HG03432 (cell line): ENCODE measurements around the gene DNAI4.
"Not testable (repeated sequence)": the region's sequence is repeated elsewhere in the genome, so short reads cannot be mapped to it uniquely, and the experiment has no call there.

Experiments
- ATAC-seq: cut with Tn5 transposase; IDR thresholded peaks from one replicate; pipeline ENCODE4 v1.9.1; 2021; ENCODE audit warnings: mild to moderate bottlenecking, moderate library complexity; ENCODE audit not compliant: unreplicated experiment

The DNAI4 gene

DNA sequence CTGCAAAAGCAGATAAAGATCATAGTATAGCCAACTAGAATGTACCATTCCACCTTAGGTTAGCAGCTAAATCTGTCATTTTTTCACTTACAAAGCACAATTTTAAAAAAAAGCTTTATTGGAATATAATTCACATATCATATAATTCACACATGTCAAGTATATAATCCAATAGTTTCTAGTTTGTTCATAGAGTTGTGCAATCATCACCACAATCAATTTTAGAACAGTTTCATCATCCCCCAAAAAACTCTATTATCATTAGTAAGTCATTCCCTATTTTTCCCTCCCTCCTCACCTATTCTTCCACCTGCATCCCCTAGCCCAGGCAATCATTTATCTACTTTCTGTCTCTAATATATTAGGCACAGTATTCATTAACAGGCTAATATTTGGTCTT, 91.5 kb downstream of the DNAI4 start:
- ATAC-seq: no peak

DNA sequence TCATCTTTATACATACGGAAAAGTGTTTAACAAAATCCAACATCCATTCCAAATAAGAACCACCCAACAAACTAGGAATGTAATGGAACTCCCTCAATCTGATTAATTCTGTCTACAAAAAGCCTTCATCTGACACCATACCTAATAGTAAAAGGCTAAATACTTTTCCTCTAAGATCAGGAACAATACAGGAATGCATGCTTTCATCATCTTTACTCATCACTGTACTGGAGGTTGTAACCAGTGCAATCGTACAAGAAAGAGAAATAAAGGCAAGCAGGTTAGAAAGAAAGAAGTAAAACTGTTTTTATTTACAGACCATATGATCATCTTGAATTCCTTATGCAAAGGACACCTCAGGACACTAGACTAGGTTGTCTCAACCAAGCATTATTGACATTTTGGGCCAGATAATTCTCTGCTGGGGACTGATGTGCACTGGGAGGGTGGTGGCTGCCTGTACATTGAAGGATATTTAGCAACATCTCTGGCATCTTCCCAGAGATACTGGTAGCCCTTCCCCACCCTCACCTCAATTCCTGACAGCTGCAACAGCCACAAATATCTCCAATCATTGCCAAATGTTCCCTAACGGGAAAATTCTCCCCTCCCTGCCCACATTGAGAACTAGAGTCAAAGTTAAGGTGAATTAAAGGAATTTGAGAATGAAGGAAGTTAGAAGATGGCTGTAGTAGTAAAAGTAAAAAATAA, 93.0 kb downstream of the DNAI4 start:
- no peak for ATAC-seq

DNA sequence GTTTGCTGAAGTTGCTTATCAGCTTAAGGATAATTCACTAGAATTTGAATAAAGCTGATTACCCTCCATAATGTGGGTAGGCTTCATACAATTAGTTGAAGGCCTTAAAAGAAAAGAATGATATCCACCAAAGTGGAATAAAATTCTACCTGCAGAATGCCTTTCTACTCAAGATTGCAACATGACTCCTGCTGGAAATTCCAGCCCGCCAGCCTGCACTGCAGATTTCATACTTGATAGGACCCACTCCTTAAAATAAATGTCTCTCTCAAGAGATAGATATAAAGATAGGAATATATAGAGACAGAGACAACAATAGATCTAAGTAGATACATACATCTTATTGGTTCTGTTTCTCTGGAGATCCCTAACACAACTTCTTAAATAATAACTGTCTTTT, 99.9 kb downstream of the DNAI4 start:
- ATAC-seq: no peak

DNA sequence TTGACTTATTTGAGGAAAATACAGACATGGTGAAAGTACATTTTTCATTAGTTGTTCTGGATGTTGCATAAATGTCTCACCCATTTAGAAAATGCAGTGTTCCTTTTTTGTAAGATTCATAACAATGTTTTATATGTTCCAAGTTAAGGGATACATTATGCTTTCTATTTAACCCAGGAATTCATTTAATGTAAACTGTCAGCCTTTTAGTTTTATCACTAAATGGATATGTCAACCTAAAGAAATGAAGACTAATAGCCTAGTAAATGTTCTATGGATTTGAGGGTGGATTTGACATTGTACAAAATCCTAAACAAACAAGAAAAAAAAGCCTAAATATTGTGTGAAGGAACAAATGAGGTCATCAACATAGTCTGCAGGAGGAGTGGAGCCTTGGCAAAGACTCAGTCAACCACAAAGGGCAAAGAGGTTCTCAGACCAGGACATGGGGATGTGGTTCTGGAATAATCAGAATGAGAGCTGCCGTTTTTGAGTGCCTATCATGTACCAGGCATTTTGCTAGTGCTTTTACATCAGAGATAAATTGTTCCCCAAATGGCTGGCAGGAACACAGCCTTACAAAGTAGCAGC, 114.8 kb downstream of the DNAI4 start:
- ATAC-seq: no peak

DNA sequence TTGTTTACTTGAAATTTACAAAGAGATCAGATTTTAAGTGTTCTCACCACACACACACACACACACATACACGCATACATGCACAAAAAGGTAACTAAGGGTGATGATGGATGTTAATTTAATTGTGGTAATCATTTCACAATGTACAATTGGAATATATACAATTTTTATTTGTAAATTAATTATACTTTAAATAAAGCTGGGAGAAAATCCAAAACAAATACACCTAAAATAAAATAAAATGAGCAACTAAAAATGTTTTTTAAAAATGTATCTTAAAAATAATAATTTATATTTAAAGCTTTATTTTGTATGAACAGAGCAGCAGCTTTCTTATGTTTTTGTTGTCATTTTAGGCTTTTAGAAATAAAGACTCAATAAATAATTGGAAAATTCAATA, 115.4 kb downstream of the DNAI4 start:
- no peak for ATAC-seq

DNA sequence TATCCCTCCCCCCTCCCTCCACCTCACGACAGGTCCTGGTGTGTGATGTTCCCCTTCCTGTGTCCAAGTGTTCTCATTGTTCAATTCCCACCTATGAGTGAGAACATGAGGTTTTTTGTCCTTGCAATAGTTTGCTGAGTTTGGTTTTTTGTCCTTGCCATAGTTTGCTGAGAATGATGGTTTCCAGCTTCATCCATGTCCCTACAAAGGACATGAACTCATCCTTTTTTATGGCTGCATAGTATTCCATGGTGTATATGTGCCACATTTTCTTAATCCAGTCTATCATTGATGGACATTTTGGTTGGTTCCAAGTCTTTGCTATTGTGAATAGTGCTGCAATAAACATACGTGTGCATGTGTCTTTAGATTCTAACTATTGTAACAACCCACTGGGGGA, 128.8 kb downstream of the DNAI4 start:
- not testable (repeated sequence) for ATAC-seq

DNA sequence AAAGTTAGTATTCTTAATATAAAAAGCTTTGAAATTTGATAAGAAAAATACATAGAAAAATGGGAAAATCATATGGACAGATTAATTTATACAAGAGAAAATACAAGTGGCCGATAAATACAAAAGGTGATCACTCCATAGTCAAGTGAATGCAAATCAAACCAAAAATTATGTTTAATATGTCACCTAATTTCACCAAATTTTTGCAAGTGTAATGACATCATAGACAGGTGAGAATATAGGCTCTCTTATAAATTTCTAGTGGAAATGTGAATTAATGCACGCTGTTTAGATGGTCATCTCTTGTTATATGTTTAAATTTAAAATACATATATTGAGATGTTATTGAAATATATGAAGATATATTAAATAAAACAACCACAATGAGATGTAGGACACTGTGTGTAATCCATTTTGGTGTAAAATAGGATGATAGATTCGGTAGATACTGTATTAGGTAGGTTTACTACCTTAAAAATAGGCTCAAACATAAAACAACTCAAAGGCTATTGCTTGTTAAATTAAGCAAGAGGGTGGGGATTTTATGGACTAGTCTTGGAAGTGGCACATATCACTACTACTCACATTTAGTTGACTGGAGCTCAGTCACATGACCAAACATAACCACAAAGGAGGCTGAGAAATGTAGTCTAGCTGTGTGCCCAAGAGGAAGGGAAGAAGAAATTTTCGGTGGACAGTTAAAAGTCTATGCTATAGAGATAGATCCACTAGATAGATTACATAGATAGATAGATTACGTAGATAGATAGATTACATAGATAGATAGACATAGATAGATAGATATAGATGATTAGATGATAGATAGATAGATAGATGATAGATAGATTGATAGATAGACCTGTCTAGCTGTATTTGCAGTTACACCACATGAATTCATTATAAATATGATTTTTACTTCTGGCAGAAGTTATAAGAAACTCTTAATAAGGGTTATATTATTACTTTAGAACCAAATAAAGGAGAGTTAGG, 132.7 kb downstream of the DNAI4 start:
- no peak for ATAC-seq

DNA sequence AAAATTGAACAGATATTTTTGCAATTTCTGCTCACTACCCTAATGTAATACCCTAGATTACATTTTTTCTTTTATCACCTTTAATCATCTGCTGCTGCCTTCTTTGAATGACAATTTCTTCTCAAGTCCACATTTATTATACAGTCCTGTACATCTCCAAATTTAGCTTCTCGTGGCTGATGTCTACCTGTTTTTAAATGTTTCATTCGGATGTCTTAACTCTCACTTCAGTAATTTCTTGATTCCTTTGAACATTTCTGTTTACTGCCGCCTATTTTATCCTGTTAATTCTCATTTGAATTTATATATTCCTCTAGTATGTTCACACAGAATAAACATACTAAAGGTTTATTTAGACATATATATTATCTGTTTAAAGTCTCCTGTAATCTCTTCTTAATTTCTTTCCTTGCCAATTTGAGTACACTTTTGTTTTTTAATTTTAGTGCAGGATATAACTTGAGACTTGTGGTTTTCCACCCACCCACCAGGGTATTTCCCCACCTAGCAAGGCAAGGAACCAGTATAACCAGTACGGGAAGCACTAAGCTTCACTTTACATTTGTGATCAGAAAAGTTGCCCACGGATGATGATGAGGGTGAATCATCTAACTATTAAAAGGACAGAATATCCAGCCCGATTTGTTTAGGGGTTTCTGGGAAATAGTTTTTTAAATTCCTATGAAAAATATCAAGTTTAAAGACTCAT, 136.3 kb downstream of the DNAI4 start:
- ATAC-seq: peak; percentile 94

DNA sequence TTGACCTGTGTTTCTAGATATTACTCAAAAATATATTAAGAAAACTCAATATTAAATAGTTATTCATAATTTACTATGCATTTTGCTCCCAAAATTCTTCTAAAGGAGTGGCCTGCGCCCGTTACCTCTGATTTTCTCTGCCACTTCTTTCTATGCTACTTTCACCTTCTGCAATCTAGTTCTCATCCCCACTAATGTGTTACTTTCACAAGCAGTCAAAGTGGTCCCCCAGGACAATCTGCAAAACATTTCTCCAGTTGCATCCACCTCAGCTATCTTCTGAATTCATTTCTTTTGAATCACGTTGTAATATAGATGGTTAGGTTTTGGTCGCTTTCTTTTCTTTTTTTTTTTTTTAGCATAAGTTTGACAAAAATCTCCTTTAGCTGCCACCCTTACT, 137.0 kb downstream of the DNAI4 start:
- ATAC-seq: peak; percentile 57

DNA sequence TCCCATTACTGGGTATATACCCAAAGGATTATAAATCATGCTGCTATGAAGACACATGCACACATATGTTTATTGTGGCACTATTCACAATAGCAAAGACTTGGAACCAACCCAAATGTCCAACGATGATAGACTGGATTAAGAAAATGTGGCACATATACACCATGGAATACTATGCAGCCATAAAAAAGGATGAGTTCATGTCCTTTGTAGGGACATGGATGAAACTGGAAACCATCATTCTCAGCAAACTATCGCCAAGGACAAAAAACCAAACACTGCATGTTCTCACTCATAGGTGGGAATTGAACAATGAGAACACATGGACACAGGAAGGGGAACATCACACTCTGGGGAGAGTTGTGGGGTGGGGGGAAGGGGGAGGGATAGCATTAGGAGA, 138.9 kb downstream of the DNAI4 start:
- ATAC-seq: not testable (repeated sequence)

DNA sequence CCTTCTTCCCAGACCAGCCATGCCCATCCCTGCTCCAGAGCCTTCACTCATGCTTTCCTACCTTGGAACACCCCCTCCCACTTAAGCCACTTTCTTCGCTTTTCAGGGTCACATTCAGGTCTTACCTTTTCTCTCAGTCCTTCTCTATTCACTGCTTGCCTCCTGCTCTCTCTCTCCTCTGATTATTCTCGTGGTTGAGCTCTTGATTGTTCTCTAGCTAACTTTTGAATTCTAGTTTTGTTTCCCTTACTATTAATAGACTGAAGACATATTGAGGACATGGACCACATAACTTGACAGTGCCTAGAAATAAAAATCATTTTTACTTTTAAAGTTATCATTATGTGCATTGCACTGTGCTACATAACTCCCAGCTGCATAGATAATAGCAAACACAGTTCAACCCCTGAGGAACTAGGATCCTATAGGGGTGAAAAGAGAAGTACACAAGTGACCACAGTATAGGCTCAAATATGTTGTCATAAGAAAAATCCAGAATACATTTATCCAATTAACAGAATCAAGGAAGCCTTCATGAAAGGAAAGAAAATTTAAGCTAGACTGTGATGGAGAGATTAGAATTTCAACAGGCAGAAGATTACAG, 145.1 kb downstream of the DNAI4 start:
- ATAC-seq: no peak

DNA sequence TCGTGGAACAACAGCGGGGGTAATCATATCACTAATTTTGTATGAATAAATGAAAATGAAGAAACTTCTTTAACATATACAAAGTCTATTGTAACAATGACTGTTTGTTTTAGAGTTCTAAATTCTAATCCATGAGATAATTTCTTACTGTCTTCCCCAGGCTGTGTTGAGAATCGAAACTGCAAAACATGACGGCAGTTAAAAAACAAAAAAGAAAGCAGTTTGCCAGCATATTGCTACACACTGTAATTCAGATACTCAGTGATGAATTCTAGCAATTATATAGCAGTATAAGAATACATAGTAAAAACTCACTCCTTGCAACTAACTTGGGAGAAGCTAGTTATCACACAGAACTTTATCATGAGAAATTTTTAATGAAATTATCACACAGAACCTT, 145.7 kb downstream of the DNAI4 start:
- ATAC-seq: peak; percentile 60

DNA sequence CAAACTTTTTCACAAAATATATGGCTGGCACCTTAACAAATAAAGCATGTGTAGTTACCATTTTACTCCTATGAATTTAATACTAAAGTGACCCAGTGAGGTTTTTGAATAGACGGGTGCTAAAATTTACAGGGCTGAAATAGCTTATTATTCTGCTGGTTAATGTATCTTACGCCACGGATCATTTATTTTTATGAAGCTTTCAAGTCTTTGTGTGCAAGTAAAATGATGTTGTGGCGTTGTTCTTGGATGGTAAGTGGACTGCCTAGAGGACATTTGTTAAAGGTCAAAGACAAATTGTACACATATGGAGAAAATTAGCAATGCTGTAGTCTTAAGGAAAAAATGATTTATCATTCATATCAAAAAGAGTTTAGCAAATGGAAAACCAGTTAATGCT, 146.4 kb downstream of the DNAI4 start:
- ATAC-seq: no peak

DNA sequence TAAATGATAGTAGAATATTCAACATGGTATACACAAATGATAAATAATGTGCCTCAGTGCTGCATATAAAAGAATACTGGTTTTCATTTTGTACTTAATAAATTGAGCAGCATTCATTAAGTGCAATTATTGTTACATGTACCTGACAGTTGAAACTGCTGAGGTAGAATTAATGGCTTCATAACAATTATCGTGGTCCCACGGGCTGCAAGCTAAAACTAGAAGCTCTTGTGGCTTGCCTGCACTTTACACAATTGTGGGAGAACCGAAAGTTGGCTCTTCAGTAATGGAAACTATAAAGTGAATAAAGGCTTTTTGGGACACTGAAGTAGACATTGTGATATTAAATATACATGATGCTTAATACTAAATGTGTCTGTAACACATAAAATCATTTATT, 146.8 kb downstream of the DNAI4 start:
- ATAC-seq: no peak

DNA sequence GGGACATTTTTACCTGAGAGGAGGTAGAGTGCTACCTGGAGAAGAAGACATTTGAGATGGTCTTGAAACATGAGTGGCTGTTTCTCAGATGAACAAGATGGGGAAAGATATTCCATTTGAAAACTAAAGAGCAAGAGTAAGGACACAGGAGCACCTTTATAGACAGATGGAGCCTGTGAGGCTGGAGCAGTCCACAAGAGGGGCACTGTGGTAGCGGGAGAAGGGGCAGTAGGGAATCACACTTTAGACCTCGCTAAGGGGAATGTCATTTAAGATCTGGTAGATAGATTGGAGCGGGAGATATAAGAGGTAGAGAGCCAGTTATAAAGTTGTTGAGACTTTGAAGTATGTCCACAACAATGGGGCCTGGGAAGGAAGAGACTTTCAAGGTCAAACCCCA, 149.0 kb downstream of the DNAI4 start:
- ATAC-seq: no peak

DNA sequence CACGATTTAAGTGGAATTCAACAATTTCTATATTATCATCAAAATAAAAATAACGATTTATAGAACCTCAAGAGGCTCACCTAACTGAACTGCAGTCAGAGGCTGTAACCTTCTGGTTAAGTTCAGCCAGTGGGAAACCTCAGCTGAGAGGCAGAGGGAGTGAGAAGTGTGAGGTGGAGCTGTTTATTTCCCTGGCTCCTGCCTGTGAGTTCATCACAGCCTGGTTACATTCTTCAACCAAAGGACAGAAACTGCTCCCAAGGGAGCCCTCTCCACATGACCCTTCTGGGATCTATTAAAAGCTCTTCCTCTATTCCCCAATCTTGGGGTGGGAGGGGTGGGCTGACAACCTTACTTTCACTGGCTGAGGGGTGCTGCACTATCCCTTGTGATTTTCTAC, 150.2 kb downstream of the DNAI4 start:
- no peak for ATAC-seq

DNA sequence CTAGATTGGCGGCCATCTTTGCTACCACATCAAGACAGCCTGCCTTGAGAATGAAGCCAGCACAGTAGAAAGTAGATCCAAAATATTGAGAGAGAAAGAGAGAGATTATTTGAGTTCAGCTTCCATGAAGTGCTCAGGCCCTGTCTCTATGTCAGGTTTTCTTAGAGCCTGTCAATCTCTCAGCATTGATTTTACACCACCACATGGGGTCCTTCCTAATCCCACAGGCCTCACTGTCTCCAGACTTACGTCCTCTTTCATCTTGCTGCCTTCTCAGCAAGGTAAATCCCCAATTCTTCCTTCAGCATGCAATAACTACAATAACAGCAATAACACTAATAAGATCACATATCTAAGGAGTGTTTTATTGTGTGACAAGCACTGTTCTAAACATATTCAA, 151.4 kb downstream of the DNAI4 start:
- ATAC-seq: no peak

DNA sequence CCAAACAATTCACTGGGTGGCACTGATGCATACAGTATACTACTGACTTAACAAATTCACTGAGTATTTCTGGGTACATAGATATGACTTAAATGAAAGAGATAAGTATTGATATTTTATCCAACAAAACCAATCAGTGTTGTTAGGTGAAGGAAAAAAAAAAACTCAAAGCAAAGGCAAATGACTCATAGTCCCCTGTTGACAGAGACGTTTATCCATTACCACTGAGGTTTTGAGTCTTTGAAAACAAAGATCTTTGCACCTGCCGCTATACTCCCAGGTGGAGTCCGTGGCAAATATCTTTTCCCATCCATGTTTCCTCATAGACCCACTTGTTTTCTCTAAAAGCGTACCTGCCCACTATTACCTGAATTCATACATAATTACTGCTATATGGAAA, 154.0 kb downstream of the DNAI4 start:
- ATAC-seq: no peak

DNA sequence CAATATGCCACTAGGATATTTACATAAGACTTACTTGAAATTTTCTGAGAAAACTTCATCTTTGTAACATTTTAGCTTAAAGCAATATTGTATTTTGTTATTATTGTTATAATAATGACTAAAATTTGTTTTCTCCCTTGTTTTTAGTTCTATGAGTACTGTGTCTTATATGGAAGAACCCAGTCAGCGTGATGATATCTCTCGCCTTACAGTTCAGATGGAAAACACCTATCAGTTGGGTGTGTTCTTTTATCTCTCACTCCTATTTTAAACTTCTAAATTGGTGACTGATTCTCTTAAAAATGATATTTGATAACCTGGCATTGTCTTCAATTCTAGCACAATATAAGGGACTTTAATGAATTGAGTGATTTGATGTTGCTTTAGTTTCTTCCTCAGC, 154.4 kb downstream of the DNAI4 start:
- ATAC-seq: no peak

DNA sequence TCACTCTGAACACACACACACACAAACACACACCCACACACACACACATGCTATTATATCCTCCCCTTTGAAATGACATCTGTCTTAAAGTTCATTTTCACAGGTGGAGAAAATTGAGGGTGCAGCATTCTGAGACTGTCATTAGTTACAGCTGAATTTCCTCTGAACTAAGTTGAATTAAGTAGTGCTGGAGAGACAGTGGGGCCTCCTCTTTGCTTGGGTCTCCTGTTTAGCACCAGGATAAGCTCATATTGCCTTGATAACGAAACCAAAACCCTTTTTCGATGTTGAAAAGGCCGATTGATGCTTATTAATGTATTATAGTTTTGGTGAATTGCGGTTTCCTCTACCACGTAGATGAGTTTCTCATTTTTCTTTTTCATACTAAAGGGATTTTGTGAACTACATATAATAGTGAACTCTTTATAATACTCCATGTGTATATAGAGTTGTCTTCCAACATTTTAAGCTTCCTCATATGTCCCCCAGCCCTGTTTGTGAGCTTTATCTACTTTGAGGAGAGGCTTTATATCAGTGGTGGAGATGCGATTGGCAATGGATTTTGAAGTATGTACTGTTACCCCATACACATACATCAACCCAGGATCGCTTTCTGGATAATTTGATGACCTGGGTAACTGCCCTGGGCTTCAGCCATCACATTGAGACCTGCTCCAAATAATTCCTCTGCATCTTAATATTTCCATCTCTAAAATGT, 155.0 kb downstream of the DNAI4 start:
- no peak for ATAC-seq
